GM13976 (cell line): ENCODE measurements around the gene CASP1.

ENCODE experiments used
- DNase-seq: peaks from one replicate; pipeline ENCODE4 v3.0.0; 2012; ENCODE audit warnings: low spot score
- CTCF ChIP-seq: IDR thresholded peaks from 2 replicates; pipeline ENCODE4 v1.5.1; 2012; ENCODE audit warnings: borderline replicate concordance, mild to moderate bottlenecking; ENCODE audit not compliant: insufficient read depth; ENCODE audit errors: extremely low read depth, missing control alignments, control extremely low read depth
- in situ Hi-C: fragments of 300-500 bp; cut with MboI; formaldehyde crosslinking; loops from one replicate; pipeline ENCODE4 v1.12.0; 2022; ENCODE audit warnings: low sequenced_read_pairs, mixed read lengths, inconsistent platforms; ENCODE audit not compliant: unreplicated experiment

CASP1 gene

DNA sequence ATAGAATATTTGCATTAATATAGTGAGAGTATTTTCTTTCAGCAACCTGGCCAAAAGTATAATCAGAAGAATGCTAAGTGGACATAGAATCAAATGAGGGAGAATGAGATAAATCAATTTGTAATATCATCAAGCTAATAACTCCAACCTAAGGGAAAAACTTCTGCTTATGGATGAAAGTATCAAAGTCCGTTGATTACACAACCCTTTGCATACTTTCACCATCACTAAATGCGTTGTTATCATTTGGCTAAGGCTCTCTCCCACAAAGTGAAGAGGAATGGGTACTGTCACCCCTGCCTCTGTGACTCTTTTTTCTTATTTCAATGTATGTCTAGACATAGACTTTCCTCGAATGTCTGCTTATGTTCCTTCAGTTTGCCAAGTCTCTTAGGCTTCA lies 50.1 kb downstream of the CASP1 start:
- in situ Hi-C loops, result no loop called here
- no peak for DNase-seq
- no peak for TF ChIP-seq CTCF

DNA sequence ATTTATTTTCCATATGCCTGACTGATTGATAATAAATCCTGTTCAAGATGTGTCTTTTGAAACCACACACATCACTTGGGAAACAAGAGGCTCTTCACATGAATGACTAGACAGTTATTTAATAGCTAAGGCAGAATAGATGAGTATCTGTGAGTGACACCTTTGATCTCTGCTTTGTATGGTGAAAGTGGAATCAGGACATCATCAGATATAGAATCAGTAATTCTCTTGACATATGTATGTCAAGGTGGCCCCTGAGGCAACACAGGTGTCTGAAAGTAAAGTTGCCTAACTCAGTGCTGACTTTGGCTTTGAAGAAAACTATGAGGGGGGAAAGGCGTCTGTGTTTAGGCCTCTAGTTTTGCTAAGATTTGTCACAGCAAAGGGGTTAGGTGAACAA lies 55.1 kb downstream of the CASP1 start:
- no peak for DNase-seq
- in situ Hi-C loops, result no loop called here
- TF ChIP-seq CTCF, result no peak
